NAMALWA (cell line): Measurements from ENCODE around the gene FGF3.

ENCODE experiments used
- DNase-seq: peaks from one replicate; pipeline ENCODE4 v3.0.0-alpha.2; 2015; ENCODE audit warnings: low spot score

Gene FGF3

GRCh38 chr11:69825037-69825834, 6.0 kb upstream of the FGF3 start:
- DNase-seq = no peak

- no peak for DNase-seq
These were observed 4.5 kb upstream of the FGF3 start for GRCh38 chr11:69823641-69824265.

GRCh38 chr11:69822676-69823494, 3.7 kb upstream of the FGF3 start:
- no peak for DNase-seq

- DNase-seq = no peak
These were observed 2.4 kb upstream of the FGF3 start for GRCh38 chr11:69821511-69822040.

GRCh38 chr11:69820441-69820840, 1.2 kb upstream of the FGF3 start:
- no peak for DNase-seq

- no peak for DNase-seq
These were observed 390 bp upstream of the FGF3 start for GRCh38 chr11:69819541-69820070.

GRCh38 chr11:69818231-69818602, 999 bp downstream of the FGF3 start:
- DNase-seq = no peak

- no peak for DNase-seq
These were observed 1.7 kb downstream of the FGF3 start for GRCh38 chr11:69817265-69818230.

GRCh38 chr11:69816671-69817070, 2.5 kb downstream of the FGF3 start:
- DNase-seq = no peak

GRCh38 chr11:69815973-69816372, 3.2 kb downstream of the FGF3 start:
- DNase-seq = no peak

- no peak for DNase-seq
These were observed 4.3 kb downstream of the FGF3 start for GRCh38 chr11:69814902-69815301.

GRCh38 chr11:69814411-69814810, 4.8 kb downstream of the FGF3 start:
- DNase-seq = no peak

- DNase-seq = no peak
These were observed 5.4 kb downstream of the FGF3 start for GRCh38 chr11:69813839-69814238.

GRCh38 chr11:69812946-69813345, 6.3 kb downstream of the FGF3 start:
- DNase-seq = no peak

GRCh38 chr11:69812256-69812655, 7.0 kb downstream of the FGF3 start:
- DNase-seq = no peak

- DNase-seq = no peak
These were observed 7.8 kb downstream of the FGF3 start for GRCh38 chr11:69811431-69811830.

GRCh38 chr11:69810289-69811118, 8.7 kb downstream of the FGF3 start:
- no peak for DNase-seq

GRCh38 chr11:69808667-69809086, 10.5 kb downstream of the FGF3 start:
- DNase-seq = no peak

- DNase-seq = no peak
These were observed 12.0 kb downstream of the FGF3 start for GRCh38 chr11:69807106-69807815.
